ENCODE results near the gene TNPO3.

TNPO3 gene

GRCh38 chr7:128924707-128925588 is 130.0 kb downstream of the TNPO3 start:
- H3K4me3 ChIP-seq (ENCODE audit: low read depth, low read length) = no peak overlapping the region
- in situ Hi-C loops (cut with HindIII; ENCODE audit: low sequenced_read_pairs) = no loop called here
- DNase-seq (ENCODE audit: low read depth) = no peak
- no peak for TF ChIP-seq CTCF (IDR thresholded peaks at IDR 0.05; ENCODE audit: low read depth, low read length, missing control alignments)

GRCh38 chr7:128923411-128923800 is 131.5 kb downstream of the TNPO3 start:
- DNase-seq (ENCODE audit: low read depth) = no peak
- in situ Hi-C loops (cut with HindIII; ENCODE audit: low sequenced_read_pairs) = no loop called here
- H3K4me3 ChIP-seq (ENCODE audit: low read depth, low read length) = no peak overlapping the region
- TF ChIP-seq CTCF (IDR thresholded peaks at IDR 0.05; ENCODE audit: low read depth, low read length, missing control alignments) = no peak

GRCh38 chr7:128922496-128923410 is 132.2 kb downstream of the TNPO3 start:
- no peak for DNase-seq (ENCODE audit: low read depth)
- in situ Hi-C loops (cut with HindIII; ENCODE audit: low sequenced_read_pairs) = no loop called here
- H3K4me3 ChIP-seq (ENCODE audit: low read depth, low read length) = no peak overlapping the region
- no peak for TF ChIP-seq CTCF (IDR thresholded peaks at IDR 0.05; ENCODE audit: low read depth, low read length, missing control alignments)

GRCh38 chr7:128921866-128922440 is 133.0 kb downstream of the TNPO3 start:
- in situ Hi-C loops (cut with HindIII; ENCODE audit: low sequenced_read_pairs) = no loop called here
- H3K4me3 ChIP-seq (ENCODE audit: low read depth, low read length) = no peak overlapping the region
- TF ChIP-seq CTCF (IDR thresholded peaks at IDR 0.05; ENCODE audit: low read depth, low read length, missing control alignments) = no peak
- DNase-seq (ENCODE audit: low read depth) = no peak

GRCh38 chr7:128920913-128921582 is 133.9 kb downstream of the TNPO3 start:
- no peak for DNase-seq (ENCODE audit: low read depth)
- no peak for TF ChIP-seq CTCF (IDR thresholded peaks at IDR 0.05; ENCODE audit: low read depth, low read length, missing control alignments)
- H3K4me3 ChIP-seq (ENCODE audit: low read depth, low read length) = no peak overlapping the region

More at GRCh38 chr7:128920913-128921582, 133.9 kb downstream of the TNPO3 start:
- in situ Hi-C loops (cut with HindIII; ENCODE audit: low sequenced_read_pairs) = no loop called here

Data from astrocyte of the cerebellum (primary cell).